Measurements from ENCODE around the gene RBCK1. TPM values are rescaled to one million over a fixed set of nuclear protein-coding genes. Genes with fewer than 3 reads are reported as not detected.
A peak's percentile ranks its signal among the peaks of the same experiment; 100 is the strongest.

The RBCK1 gene
- total and polyA plus RNA-seq, 9 of the 15 experiments (the other 6 are each of a cell fraction or from before 2014, with no cell fraction given): 5.9 to 59.3 (median 26.5) TPM

- Histone ChIP-seq H3K36me3 (ENCODE audit: control insufficient read depth, insufficient read depth, low read length) (peaks cover 83% of the 10 kb centered on the region), H3K27ac (ENCODE audit: extremely low read depth, low read depth, low read length) (no peak overlapping the region), H2AFZ (ENCODE audit: low read depth, low read length) (no peak overlapping the region), H3K9me3 (replicated peaks; ENCODE audit: control insufficient read depth, insufficient read depth, low read depth, low read length) (no peaks in the 10 kb centered on the region), H3K9ac (ENCODE audit: insufficient read depth in 1 of 2, low read depth in 2 of 2, low read length in 2 of 2) (no peak overlapping the region), H3K79me2 (ENCODE audit: control insufficient read depth, insufficient read depth, low read length) (peaks cover 48% of the 10 kb centered on the region), H3K4me3 (no peak overlapping the region), H4K20me1 (replicated peaks; ENCODE audit: control insufficient read depth, insufficient read depth, low read length) (no peaks in the 10 kb centered on the region), H3K4me2 (ENCODE audit: insufficient read depth, low read length) (no peak overlapping the region), H3K4me1 (replicated peaks in 1 of 2; ENCODE audit: control insufficient read depth in 2 of 2, insufficient read depth in 2 of 2, low read length in 2 of 2) (peaks cover 0 to 8% of the 10 kb centered on the region in 2 experiments; a peak in 4 of 5 replicates), H3K9me1 (ENCODE audit: control insufficient read depth, insufficient read depth, low read length) (no peaks in the 10 kb centered on the region), H3K27me3 (ENCODE audit: control insufficient read depth in 2 of 2, insufficient read depth in 2 of 2, low read length in 2 of 2) (no peaks in the 10 kb centered on the region)
- ChIA-PET CTCF (ENCODE audit: low intra/inter-chr PET ratio) (no interaction called here), POLR2A (interaction anchor here (0.6 to 3.0 kb wide), 5 partner anchors 11 to 617 kb away, joined by 3 to 17 read pairs (median 5); no protein-coding TSS in a partner anchor)
- DNase-seq (ENCODE audit: extremely low read depth in 1 of 4, low spot score in 3 of 4): no peak
- no peak for ATAC-seq
- WGBS (ENCODE audit: insufficient coverage, low coverage, missing lambda C conversion rate): 89% methylated on average over 4 of the region's 6 CpGs
- in situ Hi-C loops (cut with MboI) (no loop called here), intact Hi-C loops (cut with micrococcal nuclease) (no loop called here)
- TF ChIP-seq SREBF1 (IDR thresholded peaks at IDR 0.05; ENCODE audit: borderline replicate concordance, low read depth, low read length): no peak
- TF ChIP-seq, protein P1, sequence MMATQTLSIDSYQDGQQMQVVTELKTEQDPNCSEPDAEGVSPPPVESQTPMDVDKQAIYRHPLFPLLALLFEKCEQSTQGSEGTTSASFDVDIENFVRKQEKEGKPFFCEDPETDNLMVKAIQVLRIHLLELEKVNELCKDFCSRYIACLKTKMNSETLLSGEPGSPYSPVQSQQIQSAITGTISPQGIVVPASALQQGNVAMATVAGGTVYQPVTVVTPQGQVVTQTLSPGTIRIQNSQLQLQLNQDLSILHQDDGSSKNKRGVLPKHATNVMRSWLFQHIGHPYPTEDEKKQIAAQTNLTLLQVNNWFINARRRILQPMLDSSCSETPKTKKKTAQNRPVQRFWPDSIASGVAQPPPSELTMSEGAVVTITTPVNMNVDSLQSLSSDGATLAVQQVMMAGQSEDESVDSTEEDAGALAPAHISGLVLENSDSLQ (IDR thresholded peaks at IDR 0.05): no peak
- no peak for TF ChIP-seq POLR2H (tag; IDR thresholded peaks at IDR 0.05; ENCODE audit: low read depth)
- no peak for TF ChIP-seq NCOA4 (IDR thresholded peaks at IDR 0.05; ENCODE audit: partially characterized antibody)
- TF ChIP-seq RBM22 (IDR thresholded peaks at IDR 0.05; ENCODE audit: low read depth, low read length, poor library complexity, severe bottlenecking): peak; percentile 58
- TF ChIP-seq RBFOX2 (IDR thresholded peaks at IDR 0.05; ENCODE audit: low read depth, low read length): peak; percentile 76
- peak; percentile 58 for TF ChIP-seq POLR2G (IDR thresholded peaks at IDR 0.05; ENCODE audit: low read depth, low read length)
- FAIRE-seq: no peak
- no TSS peak for BruUV-seq (replicated peaks)
These were observed 18.9 kb upstream of the RBCK1 start for GRCh38 chr20:389220-389619.
